ENCODE data around the gene ZNF385D.

Gene ZNF385D

GRCh38 chr3:21783839-21784238 is 32.8 kb upstream of the ZNF385D start:
- H3K4me3 ChIP-seq (ENCODE audit: insufficient read depth in 1 of 2, low read depth in 1 of 2, low read length in 2 of 2): no peak overlapping the region
- H2AK5ac ChIP-seq (ENCODE audit: low read length, severe bottlenecking): no peak overlapping the region
- H2BK12ac ChIP-seq (ENCODE audit: low read length in 2 of 2): no peak overlapping the region
- no peak overlapping the region for H3K4ac ChIP-seq (ENCODE audit: low read depth in 1 of 2, low read length in 2 of 2)
- no peak overlapping the region for H4K91ac ChIP-seq (ENCODE audit: low read length)
- H3K79me1 ChIP-seq (replicated peaks; ENCODE audit: low read length, poor library complexity, severe bottlenecking): no peaks in the 10 kb centered on the region
- H3K27ac ChIP-seq (ENCODE audit: low read length, poor library complexity, severe bottlenecking): no peak overlapping the region
- H3K4me2 ChIP-seq (ENCODE audit: low read length, poor library complexity, severe bottlenecking): no peak overlapping the region
- H3K36me3 ChIP-seq (ENCODE audit: control insufficient read depth in 1 of 2, insufficient read depth in 2 of 2, low read depth in 1 of 2, low read length in 2 of 2): no peaks in the 10 kb centered on the region
- no peak overlapping the region for H3K18ac ChIP-seq (ENCODE audit: low read depth in 1 of 2, low read length in 2 of 2)
- H2BK120ac ChIP-seq (ENCODE audit: low read depth, low read length): no peak overlapping the region
- no peak overlapping the region for H4K8ac ChIP-seq (ENCODE audit: low read length)
- no peak overlapping the region for H2BK15ac ChIP-seq (ENCODE audit: low read depth, poor library complexity, severe bottlenecking)
- H3K23ac ChIP-seq (ENCODE audit: low read length in 2 of 2): no peak overlapping the region
- no peak for DNase-seq
- H3K14ac ChIP-seq (ENCODE audit: low read length in 2 of 2): no peak overlapping the region
- 100% methylated on average over 2 of the region's 4 CpGs for WGBS
- no peak overlapping the region for H2AFZ ChIP-seq (ENCODE audit: low read depth, low read length)
- H3K27me3 ChIP-seq (ENCODE audit: control insufficient read depth in 1 of 2, insufficient read depth in 1 of 2, low read length in 2 of 2): no peaks in the 10 kb centered on the region
- no peaks in the 10 kb centered on the region for H3K9me3 ChIP-seq (ENCODE audit: control insufficient read depth, low read length)
- H2BK5ac ChIP-seq (ENCODE audit: low read depth, low read length, poor library complexity, severe bottlenecking): no peak overlapping the region
- no peaks in the 10 kb centered on the region for H3K4me1 ChIP-seq (ENCODE audit: control insufficient read depth, insufficient read depth, low read depth, low read length)
- H3K9ac ChIP-seq (ENCODE audit: low read length): no peak overlapping the region

- no peak overlapping the region for H3K4me3 ChIP-seq (ENCODE audit: insufficient read depth in 1 of 2, low read depth in 1 of 2, low read length in 2 of 2)
- WGBS: no CpG with 5 or more reads among the region's 2 CpGs
These were observed 30.3 kb upstream of the ZNF385D start for GRCh38 chr3:21781355-21781754.

DNA sequence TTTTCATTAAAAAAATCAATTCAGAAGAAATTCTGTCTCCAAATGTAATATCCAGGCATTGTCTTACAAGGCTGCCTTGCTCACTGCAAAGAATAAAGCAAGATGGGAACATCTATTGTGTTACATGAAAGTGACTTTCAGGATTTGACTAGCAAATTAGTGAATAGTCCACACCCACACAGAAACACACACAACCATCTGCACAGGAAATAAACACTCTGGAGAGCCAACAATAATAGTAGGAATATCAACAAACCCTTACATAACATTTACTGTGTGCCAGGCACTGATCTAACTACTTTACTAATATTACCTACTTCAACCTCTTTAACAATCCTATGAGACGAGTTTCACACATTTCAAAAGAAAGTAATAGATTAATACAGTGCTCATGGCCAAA is 28.9 kb upstream of the ZNF385D start:
- H3K23ac ChIP-seq (ENCODE audit: low read length in 2 of 2): no peak overlapping the region
- no peak overlapping the region for H3K4me3 ChIP-seq (ENCODE audit: insufficient read depth in 1 of 2, low read depth in 1 of 2, low read length in 2 of 2)
- no peak overlapping the region for H3K14ac ChIP-seq (ENCODE audit: low read length in 2 of 2)
- no peak overlapping the region for H3K9ac ChIP-seq (ENCODE audit: low read length)
- no peak overlapping the region for H2BK5ac ChIP-seq (ENCODE audit: low read depth, low read length, poor library complexity, severe bottlenecking)
- no peak overlapping the region for H3K18ac ChIP-seq (ENCODE audit: low read depth in 1 of 2, low read length in 2 of 2)
- no peak overlapping the region for H2AFZ ChIP-seq (ENCODE audit: low read depth, low read length)
- H3K79me1 ChIP-seq (replicated peaks; ENCODE audit: low read length, poor library complexity, severe bottlenecking): no peaks in the 10 kb centered on the region
- no peaks in the 10 kb centered on the region for H3K9me3 ChIP-seq (ENCODE audit: control insufficient read depth, low read length)
- no peak overlapping the region for H2BK12ac ChIP-seq (ENCODE audit: low read length in 2 of 2)
- no peak overlapping the region for H3K4ac ChIP-seq (ENCODE audit: low read depth in 1 of 2, low read length in 2 of 2)
- H2BK15ac ChIP-seq (ENCODE audit: low read depth, poor library complexity, severe bottlenecking): no peak overlapping the region
- no peak for DNase-seq
- H4K91ac ChIP-seq (ENCODE audit: low read length): no peak overlapping the region
- no peaks in the 10 kb centered on the region for H3K27me3 ChIP-seq (ENCODE audit: control insufficient read depth in 1 of 2, insufficient read depth in 1 of 2, low read length in 2 of 2)
- no peaks in the 10 kb centered on the region for H3K4me1 ChIP-seq (ENCODE audit: control insufficient read depth, insufficient read depth, low read depth, low read length)
- H2BK120ac ChIP-seq (ENCODE audit: low read depth, low read length): no peak overlapping the region
- H4K8ac ChIP-seq (ENCODE audit: low read length): no peak overlapping the region
- 86% methylated on average over 1 of the region's 1 CpG for WGBS
- no peaks in the 10 kb centered on the region for H3K36me3 ChIP-seq (ENCODE audit: control insufficient read depth in 1 of 2, insufficient read depth in 2 of 2, low read depth in 1 of 2, low read length in 2 of 2)
- H2AK5ac ChIP-seq (ENCODE audit: low read length, severe bottlenecking): no peak overlapping the region
- no peak overlapping the region for H3K27ac ChIP-seq (ENCODE audit: low read length, poor library complexity, severe bottlenecking)
- no peak overlapping the region for H3K4me2 ChIP-seq (ENCODE audit: low read length, poor library complexity, severe bottlenecking)

More at GRCh38 chr3:21781355-21781754, 30.3 kb upstream of the ZNF385D start:
- H2AFZ ChIP-seq (ENCODE audit: low read depth, low read length): no peak overlapping the region
- no peak overlapping the region for H3K27ac ChIP-seq (ENCODE audit: low read length, poor library complexity, severe bottlenecking)
- H3K4me2 ChIP-seq (ENCODE audit: low read length, poor library complexity, severe bottlenecking): no peak overlapping the region
- H4K91ac ChIP-seq (ENCODE audit: low read length): no peak overlapping the region
- no peak overlapping the region for H3K9ac ChIP-seq (ENCODE audit: low read length)
- no peaks in the 10 kb centered on the region for H3K27me3 ChIP-seq (ENCODE audit: control insufficient read depth in 1 of 2, insufficient read depth in 1 of 2, low read length in 2 of 2)
- no peak overlapping the region for H4K8ac ChIP-seq (ENCODE audit: low read length)
- H2BK15ac ChIP-seq (ENCODE audit: low read depth, poor library complexity, severe bottlenecking): no peak overlapping the region
- no peak overlapping the region for H2BK12ac ChIP-seq (ENCODE audit: low read length in 2 of 2)
- H3K36me3 ChIP-seq (ENCODE audit: control insufficient read depth in 1 of 2, insufficient read depth in 2 of 2, low read depth in 1 of 2, low read length in 2 of 2): no peaks in the 10 kb centered on the region
- no peak overlapping the region for H3K14ac ChIP-seq (ENCODE audit: low read length in 2 of 2)
- H2BK120ac ChIP-seq (ENCODE audit: low read depth, low read length): no peak overlapping the region
- no peak overlapping the region for H3K23ac ChIP-seq (ENCODE audit: low read length in 2 of 2)
- H3K4me1 ChIP-seq (ENCODE audit: control insufficient read depth, insufficient read depth, low read depth, low read length): no peaks in the 10 kb centered on the region
- DNase-seq: no peak
- no peak overlapping the region for H2AK5ac ChIP-seq (ENCODE audit: low read length, severe bottlenecking)
- no peak overlapping the region for H3K18ac ChIP-seq (ENCODE audit: low read depth in 1 of 2, low read length in 2 of 2)
- no peaks in the 10 kb centered on the region for H3K79me1 ChIP-seq (replicated peaks; ENCODE audit: low read length, poor library complexity, severe bottlenecking)
- no peak overlapping the region for H3K4ac ChIP-seq (ENCODE audit: low read depth in 1 of 2, low read length in 2 of 2)
- H2BK5ac ChIP-seq (ENCODE audit: low read depth, low read length, poor library complexity, severe bottlenecking): no peak overlapping the region
- no peaks in the 10 kb centered on the region for H3K9me3 ChIP-seq (ENCODE audit: control insufficient read depth, low read length)

GRCh38 chr3:21778715-21779114 is 27.7 kb upstream of the ZNF385D start:
- no peak overlapping the region for H4K91ac ChIP-seq (ENCODE audit: low read length)
- WGBS: no CpG with 5 or more reads among the region's 1 CpG
- H2BK12ac ChIP-seq (ENCODE audit: low read length in 2 of 2): no peak overlapping the region

More at GRCh38 chr3:21778715-21779114, 27.7 kb upstream of the ZNF385D start:
- Histone ChIP-seq H3K79me1 (replicated peaks; ENCODE audit: low read length, poor library complexity, severe bottlenecking) (no peaks in the 10 kb centered on the region), H3K36me3 (ENCODE audit: control insufficient read depth in 1 of 2, insufficient read depth in 2 of 2, low read depth in 1 of 2, low read length in 2 of 2) (no peaks in the 10 kb centered on the region), H3K14ac (ENCODE audit: low read length in 2 of 2) (no peak overlapping the region), H2BK15ac (ENCODE audit: low read depth, poor library complexity, severe bottlenecking) (no peak overlapping the region), H3K23ac (ENCODE audit: low read length in 2 of 2) (no peak overlapping the region), H4K8ac (ENCODE audit: low read length) (no peak overlapping the region), H3K4me3 (ENCODE audit: insufficient read depth in 1 of 2, low read depth in 1 of 2, low read length in 2 of 2) (no peak overlapping the region), H3K27me3 (ENCODE audit: control insufficient read depth in 1 of 2, insufficient read depth in 1 of 2, low read length in 2 of 2) (no peaks in the 10 kb centered on the region), H3K27ac (ENCODE audit: low read length, poor library complexity, severe bottlenecking) (no peak overlapping the region), H2AFZ (ENCODE audit: low read depth, low read length) (no peak overlapping the region), H3K9me3 (ENCODE audit: control insufficient read depth, low read length) (no peaks in the 10 kb centered on the region), H2AK5ac (ENCODE audit: low read length, severe bottlenecking) (no peak overlapping the region), H2BK5ac (ENCODE audit: low read depth, low read length, poor library complexity, severe bottlenecking) (no peak overlapping the region), H3K9ac (ENCODE audit: low read length) (no peak overlapping the region), H2BK120ac (ENCODE audit: low read depth, low read length) (no peak overlapping the region), H3K18ac (ENCODE audit: low read depth in 1 of 2, low read length in 2 of 2) (no peak overlapping the region), H3K4me1 (ENCODE audit: control insufficient read depth, insufficient read depth, low read depth, low read length) (no peaks in the 10 kb centered on the region), H3K4me2 (ENCODE audit: low read length, poor library complexity, severe bottlenecking) (no peak overlapping the region), H3K4ac (ENCODE audit: low read depth in 1 of 2, low read length in 2 of 2) (no peak overlapping the region)
- no peak for DNase-seq
